IPS-18a (cell line): ENCODE data around the gene PPP1R15B.

Experiments
- H3K27ac ChIP-seq: one replicate; pipeline ENCODE4 v1.5.1; 2013; ENCODE audit warnings: low read length
- H3K27me3 ChIP-seq: one replicate; pipeline ENCODE4 v1.6.1; 2013; ENCODE audit warnings: mild to moderate bottlenecking, low read length; ENCODE audit not compliant: control insufficient read depth, insufficient read depth
- H3K36me3 ChIP-seq: one replicate; pipeline ENCODE4 v1.6.1; 2013; ENCODE audit warnings: low read depth, low read length; ENCODE audit not compliant: control insufficient read depth
- H3K4me1 ChIP-seq: one replicate; pipeline ENCODE4 v1.6.1; 2013; ENCODE audit warnings: low read depth, low read length; ENCODE audit not compliant: control insufficient read depth
- H3K4me3 ChIP-seq: one replicate; pipeline ENCODE4 v1.5.1; 2013; ENCODE audit warnings: low read length
- H3K9ac ChIP-seq: one replicate; pipeline ENCODE4 v1.6.1; 2013; ENCODE audit warnings: mild to moderate bottlenecking, low read length, moderate library complexity
- H3K9me3 ChIP-seq: one replicate; pipeline ENCODE4 v1.6.1; 2013; ENCODE audit warnings: low read depth, low read length; ENCODE audit not compliant: control insufficient read depth

Gene PPP1R15B

DNA sequence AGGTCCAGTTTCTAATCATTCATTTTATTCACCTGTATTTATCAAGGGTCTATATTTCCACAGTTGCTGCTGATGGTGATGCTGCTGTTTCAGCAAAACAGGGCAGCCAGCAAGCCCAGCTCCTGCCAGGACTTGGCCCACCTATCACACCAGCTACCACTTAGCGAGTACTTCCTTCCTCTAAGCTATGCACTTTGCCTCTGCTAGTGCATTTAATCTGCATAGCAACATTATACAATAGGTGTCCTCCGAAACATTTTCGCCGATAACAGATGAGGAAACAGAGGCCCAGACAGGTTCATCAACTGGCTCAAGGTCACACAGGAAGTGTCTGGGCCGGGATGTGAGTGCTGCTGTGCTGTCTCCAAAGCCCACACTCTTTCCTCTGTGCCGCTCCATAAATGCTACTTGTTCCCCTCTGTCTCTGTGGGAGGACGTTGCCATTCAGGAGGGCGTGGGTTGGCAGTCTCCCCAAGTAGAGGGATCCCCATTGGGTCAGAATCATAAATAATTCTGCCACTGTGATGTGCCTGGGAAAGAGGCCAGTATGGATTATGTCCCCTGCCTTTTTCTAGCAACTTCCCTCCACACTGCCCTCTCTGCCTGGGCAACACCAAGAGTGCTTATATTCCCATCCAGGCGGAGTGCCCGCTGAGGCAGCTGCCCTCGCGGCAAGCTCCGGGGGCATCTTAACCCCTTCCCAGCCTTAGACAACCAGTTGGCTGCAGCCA lies 42.5 kb downstream of the PPP1R15B start:
- Histone ChIP-seq H3K27ac (no peak overlapping the region), H3K4me3 (no peak overlapping the region), H3K9me3 (no peaks in the 10 kb centered on the region), H3K27me3 (peaks cover 4% of the 10 kb centered on the region), H3K36me3 (no peaks in the 10 kb centered on the region), H3K4me1 (no peaks in the 10 kb centered on the region), H3K9ac (no peak overlapping the region)

DNA sequence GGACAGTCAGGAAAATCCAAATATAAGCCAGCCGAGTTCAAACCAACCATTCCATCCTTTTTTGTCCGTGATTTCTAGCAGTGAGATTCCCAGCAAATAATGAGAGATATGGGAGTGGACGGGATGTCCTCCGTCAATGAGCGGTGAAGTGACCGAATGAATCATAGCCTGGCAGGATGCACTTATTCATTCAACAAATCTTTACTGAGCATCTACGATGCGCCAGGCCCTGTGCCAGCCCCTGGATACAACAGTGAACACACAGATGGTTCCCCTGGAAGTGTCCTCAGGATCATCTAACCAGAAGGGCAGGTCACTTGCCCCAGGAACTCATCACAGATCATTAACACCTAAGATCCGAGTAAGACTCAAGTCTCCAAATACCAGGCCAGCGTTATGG lies 43.7 kb downstream of the PPP1R15B start:
- Histone ChIP-seq H3K4me3 (no peak overlapping the region), H3K27me3 (peaks cover 9% of the 10 kb centered on the region), H3K9ac (no peak overlapping the region), H3K27ac (no peak overlapping the region), H3K36me3 (no peaks in the 10 kb centered on the region), H3K9me3 (no peaks in the 10 kb centered on the region), H3K4me1 (no peaks in the 10 kb centered on the region)

DNA sequence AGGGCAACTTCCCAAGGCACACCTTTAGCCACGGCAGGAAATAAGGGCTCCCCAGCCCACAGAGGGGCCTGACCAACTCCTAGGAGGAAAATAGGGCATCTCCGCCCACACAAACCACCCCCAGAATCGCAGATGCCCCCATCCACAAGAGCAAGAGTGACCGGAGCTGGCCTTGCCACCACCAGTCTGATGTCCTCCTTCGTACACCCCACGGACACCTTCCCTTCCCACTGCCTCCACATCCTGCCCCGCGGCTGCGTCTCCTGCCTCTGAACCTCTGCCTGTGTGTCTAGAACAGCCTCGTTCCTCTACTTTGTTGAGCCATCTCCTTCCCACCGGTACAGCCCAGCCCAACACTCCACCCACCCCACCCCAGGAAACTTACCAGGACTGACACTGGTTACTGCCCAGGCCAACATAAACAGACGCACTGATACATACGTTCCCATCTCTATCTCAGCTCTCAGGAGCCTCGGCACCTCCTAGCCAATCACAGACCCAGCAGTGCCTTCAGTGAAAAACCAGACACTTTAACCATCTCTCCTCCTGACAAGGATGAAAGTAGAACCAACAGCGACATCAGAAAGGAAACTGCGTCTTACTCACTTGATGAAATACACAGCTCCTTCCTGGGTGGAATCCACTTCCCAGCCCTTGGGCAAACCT lies 44.3 kb downstream of the PPP1R15B start:
- Histone ChIP-seq H3K9me3 (no peaks in the 10 kb centered on the region), H3K36me3 (no peaks in the 10 kb centered on the region), H3K9ac (no peak overlapping the region), H3K27me3 (peaks cover 15% of the 10 kb centered on the region), H3K27ac (no peak overlapping the region), H3K4me3 (no peak overlapping the region), H3K4me1 (no peaks in the 10 kb centered on the region)

DNA sequence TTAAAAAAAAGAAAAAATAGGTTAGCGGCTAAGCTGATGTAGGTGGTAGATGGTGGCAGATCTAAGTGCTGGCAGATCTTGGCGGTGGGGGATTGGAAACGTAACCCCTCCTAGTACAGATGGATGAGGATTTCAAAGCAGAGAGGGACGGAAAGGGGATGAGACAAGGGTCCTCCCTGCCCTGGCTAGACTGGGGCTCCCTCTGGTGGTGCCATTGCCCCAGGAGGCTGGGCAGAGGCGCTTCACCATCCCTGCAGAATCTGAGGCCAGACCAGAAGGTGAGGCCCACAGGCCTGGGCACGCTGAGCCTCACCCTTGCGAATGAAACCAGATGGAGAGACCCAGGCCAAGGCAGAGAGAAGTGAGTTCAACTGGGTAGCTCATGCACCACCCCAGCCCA lies 44.9 kb downstream of the PPP1R15B start:
- H3K4me1 ChIP-seq, result no peaks in the 10 kb centered on the region
- peaks cover 19% of the 10 kb centered on the region for H3K27me3 ChIP-seq
- no peak overlapping the region for H3K9ac ChIP-seq
- no peaks in the 10 kb centered on the region for H3K36me3 ChIP-seq
- H3K27ac ChIP-seq, result no peak overlapping the region
- no peaks in the 10 kb centered on the region for H3K9me3 ChIP-seq
- H3K4me3 ChIP-seq, result no peak overlapping the region

DNA sequence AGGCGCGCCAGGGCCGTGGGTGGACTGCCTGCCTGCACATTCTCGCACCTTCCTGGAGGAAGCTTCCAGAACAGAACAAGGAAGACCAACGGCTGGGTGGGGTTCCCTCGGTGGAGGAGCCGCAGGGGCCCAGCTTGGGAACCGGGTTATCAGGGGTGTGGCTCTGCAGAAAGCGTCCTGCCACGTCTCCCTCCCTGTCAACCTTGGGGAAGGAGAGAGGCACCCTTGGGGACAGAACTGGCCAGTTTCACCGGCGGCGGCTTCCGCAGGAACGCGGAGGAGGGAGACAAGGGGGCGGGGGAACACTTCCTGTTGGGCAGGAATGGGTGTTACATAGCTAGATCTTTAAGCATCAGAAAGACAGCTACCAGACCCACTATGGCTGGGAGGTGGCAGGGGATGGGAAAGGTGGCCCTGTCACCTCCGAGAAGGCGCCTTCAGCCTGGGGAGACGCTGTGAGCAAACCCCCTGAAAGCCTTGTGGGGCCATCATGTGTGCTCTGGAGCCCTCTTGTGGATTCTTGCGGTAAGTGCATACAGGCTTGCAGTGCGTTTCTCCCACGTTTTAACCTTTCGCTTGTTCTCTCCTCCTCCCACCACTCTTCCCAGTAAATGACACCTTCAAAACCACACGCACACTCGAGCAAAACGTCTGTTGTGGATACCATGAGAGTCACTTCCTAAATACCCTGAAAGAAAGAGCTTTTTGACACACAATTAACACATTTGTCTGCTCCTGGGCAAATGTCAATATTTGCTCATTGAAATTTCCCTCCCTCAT lies 48.1 kb downstream of the PPP1R15B start:
- no peaks in the 10 kb centered on the region for H3K36me3 ChIP-seq
- peaks cover 24% of the 10 kb centered on the region for H3K27me3 ChIP-seq
- H3K4me1 ChIP-seq, result peaks cover 13% of the 10 kb centered on the region
- peak overlapping the region; percentile 37 for H3K4me3 ChIP-seq
- no peaks in the 10 kb centered on the region for H3K9me3 ChIP-seq
- H3K27ac ChIP-seq, result no peak overlapping the region
- no peak overlapping the region for H3K9ac ChIP-seq

DNA sequence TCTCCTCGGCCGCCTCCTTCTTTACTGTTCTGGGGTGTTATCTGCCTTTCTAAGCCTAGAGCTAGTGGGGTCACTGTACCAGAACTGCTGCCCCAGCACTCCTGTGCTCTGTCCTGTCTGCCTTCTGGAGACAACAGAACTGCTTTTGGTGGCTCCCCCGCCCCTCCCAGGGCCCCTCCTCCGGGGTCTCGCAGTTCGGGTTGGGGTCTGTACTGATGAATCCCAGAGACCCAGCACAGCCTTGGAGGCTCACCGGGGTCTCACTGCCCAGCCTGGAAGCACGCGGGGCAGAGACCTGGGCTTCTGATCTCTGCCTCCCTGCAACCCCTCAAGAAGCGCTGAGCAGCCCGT lies 48.7 kb downstream of the PPP1R15B start:
- Histone ChIP-seq H3K27ac (no peak overlapping the region), H3K27me3 (peaks cover 24% of the 10 kb centered on the region), H3K9ac (no peak overlapping the region), H3K4me3 (peak overlapping the region; percentile 37), H3K36me3 (no peaks in the 10 kb centered on the region), H3K9me3 (no peaks in the 10 kb centered on the region), H3K4me1 (peaks cover 19% of the 10 kb centered on the region)

DNA sequence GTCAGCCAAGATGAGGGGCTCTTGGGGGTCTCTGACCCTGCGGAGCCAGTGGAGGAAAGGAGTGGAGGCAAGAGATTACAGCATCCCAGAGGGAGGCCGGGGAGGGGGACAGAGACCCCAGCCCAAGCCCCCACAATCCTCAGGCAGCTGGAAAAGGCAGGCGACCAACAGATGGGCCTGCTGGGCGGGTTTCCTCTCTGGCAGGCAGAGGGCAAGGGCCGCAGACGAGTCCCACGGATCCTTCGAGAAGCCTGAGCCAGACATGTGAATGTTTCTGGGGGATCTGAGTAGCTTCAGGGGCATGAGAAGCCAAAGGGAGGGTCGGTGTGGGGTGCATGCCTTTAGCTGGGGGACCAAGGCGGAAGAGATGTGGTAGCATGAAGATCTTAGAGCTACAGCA lies 49.8 kb downstream of the PPP1R15B start:
- Histone ChIP-seq H3K27me3 (peaks cover 24% of the 10 kb centered on the region), H3K4me1 (peaks cover 26% of the 10 kb centered on the region), H3K9me3 (no peaks in the 10 kb centered on the region), H3K36me3 (no peaks in the 10 kb centered on the region), H3K9ac (no peak overlapping the region), H3K27ac (no peak overlapping the region), H3K4me3 (no peak overlapping the region)

DNA sequence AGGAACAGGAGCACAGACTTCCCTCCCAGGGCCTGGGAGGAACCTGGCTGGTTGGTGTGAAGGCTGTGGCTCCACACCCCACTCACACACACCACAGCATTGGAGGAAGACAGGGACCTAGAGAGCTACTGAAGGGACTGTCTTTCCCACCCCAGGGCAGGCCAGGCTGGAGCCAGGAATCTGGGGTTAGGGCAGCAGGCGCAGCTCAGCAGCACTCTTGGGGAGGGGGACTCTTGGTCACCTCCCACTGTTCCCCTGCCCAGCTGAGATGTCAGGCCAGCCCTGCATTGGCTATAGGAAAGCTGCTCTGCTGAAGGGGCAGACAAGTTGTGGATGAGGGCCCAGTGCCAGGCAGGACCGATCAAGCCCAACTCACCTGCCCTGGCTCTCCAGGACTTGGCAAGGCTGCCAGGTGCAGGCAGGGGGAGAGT lies 50.3 kb downstream of the PPP1R15B start:
- Histone ChIP-seq H3K9ac (no peak overlapping the region), H3K27me3 (peaks cover 24% of the 10 kb centered on the region), H3K36me3 (no peaks in the 10 kb centered on the region), H3K4me3 (no peak overlapping the region), H3K4me1 (peaks cover 26% of the 10 kb centered on the region), H3K27ac (no peak overlapping the region), H3K9me3 (no peaks in the 10 kb centered on the region)

DNA sequence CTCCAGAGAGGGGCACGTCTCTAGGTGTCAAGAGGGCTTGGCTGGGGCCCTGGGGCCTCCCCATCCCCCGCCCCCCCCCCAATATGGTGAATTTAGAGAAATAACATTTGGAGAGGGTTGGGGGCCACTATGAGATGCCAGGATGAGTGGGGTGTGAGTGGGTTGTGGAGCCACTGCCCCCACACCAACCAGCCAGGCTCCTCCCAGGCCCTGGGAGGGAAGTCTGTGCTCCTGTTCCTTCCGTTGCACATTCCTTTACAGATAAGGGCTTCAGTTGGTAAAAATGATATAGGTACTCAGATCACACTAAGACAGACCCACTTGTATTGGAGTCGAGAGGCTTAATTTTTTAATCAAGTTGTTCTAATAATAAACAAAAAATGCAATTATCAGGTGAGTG lies 51.3 kb downstream of the PPP1R15B start:
- no peak overlapping the region for H3K27ac ChIP-seq
- no peak overlapping the region for H3K4me3 ChIP-seq
- no peaks in the 10 kb centered on the region for H3K36me3 ChIP-seq
- H3K9ac ChIP-seq, result no peak overlapping the region
- H3K4me1 ChIP-seq, result peaks cover 26% of the 10 kb centered on the region
- H3K27me3 ChIP-seq, result peaks cover 24% of the 10 kb centered on the region
- H3K9me3 ChIP-seq, result no peaks in the 10 kb centered on the region

DNA sequence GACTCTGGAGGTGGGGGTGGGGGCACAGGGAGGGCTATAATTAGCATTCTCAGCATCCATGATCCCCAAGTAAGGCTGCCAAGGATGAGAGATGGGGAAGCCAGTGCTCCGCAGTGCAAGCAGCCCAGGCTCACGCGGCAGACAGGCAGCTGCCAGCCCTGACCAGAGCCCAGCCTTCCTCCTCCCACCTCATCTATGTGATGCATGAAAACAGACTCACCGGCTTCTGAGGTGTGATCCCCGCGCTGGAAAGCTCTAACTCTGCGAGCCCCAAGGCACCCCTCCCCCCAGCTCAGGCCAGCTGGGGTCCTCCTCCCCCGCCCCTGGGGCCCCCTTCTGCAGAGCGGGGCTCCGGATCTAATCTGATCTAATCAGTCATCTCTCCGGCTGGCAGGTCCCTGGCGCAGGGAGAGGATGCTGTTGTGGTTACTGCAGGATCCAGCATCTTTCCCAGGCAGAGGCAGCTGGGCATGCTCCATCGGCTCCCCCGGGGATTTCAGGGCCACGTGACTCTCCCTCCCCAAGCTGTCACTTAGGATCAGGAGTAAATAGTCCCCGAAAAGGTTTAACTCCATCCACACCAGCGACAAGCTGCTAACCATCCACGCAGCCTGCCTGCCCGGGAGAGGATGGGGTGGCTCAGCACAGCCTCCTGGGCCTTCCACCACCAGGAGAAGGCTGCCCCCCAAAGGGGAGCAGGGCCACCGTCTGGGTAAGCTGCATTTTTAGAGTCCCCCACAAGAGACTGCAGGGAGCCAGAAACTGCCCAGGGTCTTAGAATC lies 52.0 kb downstream of the PPP1R15B start, which contains the start of gene PLEKHA6:
Gene PLEKHA6, minus strand, starts transcription at position 456 of the 782 bp plus-strand sequence. CDS start 86,202 bp downstream, outside the sequence.
- H3K9me3 ChIP-seq, result no peaks in the 10 kb centered on the region
- no peak within 1 kb of the TSS for H3K27ac ChIP-seq
- H3K9ac ChIP-seq, result no peak within 1 kb of the TSS
- peaks cover 23% of the 10 kb centered on the region for H3K27me3 ChIP-seq
- peaks cover 26% of the 10 kb centered on the region for H3K4me1 ChIP-seq
- H3K4me3 ChIP-seq, result peak within 1 kb of the TSS; percentile 28
- H3K36me3 ChIP-seq, result no peaks in the 10 kb centered on the region

DNA sequence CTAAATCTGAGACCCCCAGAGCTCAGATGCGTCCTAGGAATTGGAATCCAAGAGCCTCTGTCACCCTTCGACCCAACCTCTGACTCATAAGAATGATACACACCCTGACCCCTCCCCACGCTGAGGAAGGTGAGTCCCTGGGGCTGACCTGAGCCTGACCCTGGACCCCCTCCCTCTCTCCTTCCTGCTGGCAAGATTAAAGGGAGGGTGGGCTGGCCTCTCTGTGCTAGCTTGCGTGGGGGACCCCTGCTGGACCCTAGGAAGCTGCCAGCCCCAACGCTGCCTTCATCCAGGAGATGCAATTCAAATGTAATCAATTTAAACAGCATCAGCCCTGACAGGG lies 52.5 kb downstream of the PPP1R15B start:
- H3K9me3 ChIP-seq, result no peaks in the 10 kb centered on the region
- H3K27me3 ChIP-seq, result peaks cover 21% of the 10 kb centered on the region
- no peak overlapping the region for H3K27ac ChIP-seq
- peaks cover 26% of the 10 kb centered on the region for H3K4me1 ChIP-seq
- no peak overlapping the region for H3K9ac ChIP-seq
- H3K4me3 ChIP-seq, result peak overlapping the region; percentile 28
- H3K36me3 ChIP-seq, result no peaks in the 10 kb centered on the region
